RWPE1 (cell line): ENCODE measurements around the gene MAP1B.
"Not testable (repeated sequence)": the region's sequence is repeated elsewhere in the genome, so short reads cannot be mapped to it uniquely, and the experiment has no call there.

ENCODE experiments used
- CTCF ChIA-PET: fragments of 350-600 bp; sonication (Branson Sonifier 250); formaldehyde crosslinking; extraction: SDS; loops from one replicate; lab custom pipeline; 2021; lab: Yijun Ruan, JAX
- POLR2A ChIA-PET: fragments of 400-600 bp; formaldehyde crosslinking; extraction: SDS; loops from one replicate; lab custom pipeline; 2020; ENCODE audit warnings: antibody characterized with exemption; ENCODE audit not compliant: low non-redundant PET; lab: Yijun Ruan, JAX
- DNase-seq: peaks from one replicate; pipeline ENCODE4 v3.0.0; 2012; ENCODE audit warnings: low spot score
- H3K27ac ChIP-seq: fragments of 450-650 bp; 2 replicates; pipeline ENCODE4 v1.5.1; 2017
- TF ChIP-seq, protein P1 (sequence below): fragments of 450-650 bp; conservative IDR thresholded peaks from 2 replicates; pipeline ENCODE4 v1.5.1; 2017; ENCODE audit warnings: low read depth, mild to moderate bottlenecking

Gene MAP1B

DNA sequence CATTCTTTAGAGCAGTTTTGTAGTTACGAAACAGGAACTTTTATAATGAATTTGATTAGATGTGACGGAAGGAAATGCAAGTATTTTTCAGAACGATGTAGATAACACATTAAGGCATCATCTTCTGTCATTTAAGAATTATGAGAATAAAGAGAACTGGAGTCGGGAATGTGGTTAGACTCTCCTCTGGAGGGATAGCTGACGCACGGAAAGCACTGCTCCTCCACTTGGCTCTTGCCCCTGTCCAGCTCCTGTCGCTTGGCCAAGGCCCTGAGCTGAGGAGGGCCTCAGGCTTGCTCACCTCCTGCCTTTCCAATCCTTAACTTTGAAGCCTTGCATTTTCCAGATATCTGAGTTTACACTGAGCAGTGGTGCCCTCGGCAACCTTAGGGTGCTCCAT is 60.5 kb downstream of the MAP1B start:
- CTCF ChIA-PET, result interaction anchor here (0.7 kb wide), 1 partner anchor 30 kb away, joined by 5 read pairs; no protein-coding TSS in a partner anchor

DNA sequence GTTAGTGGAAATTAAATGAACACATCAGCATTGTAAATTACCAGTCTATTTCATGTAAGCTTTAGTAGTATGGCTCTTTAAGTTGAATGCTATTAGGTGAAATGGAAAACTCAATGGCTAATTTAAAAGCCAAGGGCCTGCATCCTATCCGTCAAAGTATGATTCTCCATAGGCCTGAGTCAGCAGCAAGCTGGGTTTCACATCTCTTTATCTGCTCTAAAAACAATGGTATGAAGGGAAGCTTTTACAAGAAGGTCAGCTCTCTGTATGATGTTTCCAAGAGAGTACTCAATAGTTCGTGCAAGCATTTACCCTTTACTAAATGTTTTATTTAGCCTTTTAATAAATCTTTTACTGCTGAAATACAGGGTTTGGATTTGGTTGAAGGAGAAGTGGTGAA is 62.8 kb downstream of the MAP1B start:
- ChIA-PET CTCF (interaction anchor here (0.7 kb wide), 1 partner anchor 31 kb away, joined by 3 read pairs; no protein-coding TSS in a partner anchor), POLR2A (no interaction called here)
- TF ChIP-seq, protein P1, sequence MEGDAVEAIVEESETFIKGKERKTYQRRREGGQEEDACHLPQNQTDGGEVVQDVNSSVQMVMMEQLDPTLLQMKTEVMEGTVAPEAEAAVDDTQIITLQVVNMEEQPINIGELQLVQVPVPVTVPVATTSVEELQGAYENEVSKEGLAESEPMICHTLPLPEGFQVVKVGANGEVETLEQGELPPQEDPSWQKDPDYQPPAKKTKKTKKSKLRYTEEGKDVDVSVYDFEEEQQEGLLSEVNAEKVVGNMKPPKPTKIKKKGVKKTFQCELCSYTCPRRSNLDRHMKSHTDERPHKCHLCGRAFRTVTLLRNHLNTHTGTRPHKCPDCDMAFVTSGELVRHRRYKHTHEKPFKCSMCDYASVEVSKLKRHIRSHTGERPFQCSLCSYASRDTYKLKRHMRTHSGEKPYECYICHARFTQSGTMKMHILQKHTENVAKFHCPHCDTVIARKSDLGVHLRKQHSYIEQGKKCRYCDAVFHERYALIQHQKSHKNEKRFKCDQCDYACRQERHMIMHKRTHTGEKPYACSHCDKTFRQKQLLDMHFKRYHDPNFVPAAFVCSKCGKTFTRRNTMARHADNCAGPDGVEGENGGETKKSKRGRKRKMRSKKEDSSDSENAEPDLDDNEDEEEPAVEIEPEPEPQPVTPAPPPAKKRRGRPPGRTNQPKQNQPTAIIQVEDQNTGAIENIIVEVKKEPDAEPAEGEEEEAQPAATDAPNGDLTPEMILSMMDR, result no peak
- no peak for DNase-seq
- no peak overlapping the region for H3K27ac ChIP-seq

More for the DNA sequence above, 60.5 kb downstream of the MAP1B start:
- TF ChIP-seq, protein P1, result no peak
- H3K27ac ChIP-seq, result no peak overlapping the region; the same call in 1 of the 2 replicates
- POLR2A ChIA-PET, result interaction anchor here (0.6 kb wide), 1 partner anchor 13 kb away, joined by 3 read pairs; no protein-coding TSS in a partner anchor
- no peak for DNase-seq

DNA sequence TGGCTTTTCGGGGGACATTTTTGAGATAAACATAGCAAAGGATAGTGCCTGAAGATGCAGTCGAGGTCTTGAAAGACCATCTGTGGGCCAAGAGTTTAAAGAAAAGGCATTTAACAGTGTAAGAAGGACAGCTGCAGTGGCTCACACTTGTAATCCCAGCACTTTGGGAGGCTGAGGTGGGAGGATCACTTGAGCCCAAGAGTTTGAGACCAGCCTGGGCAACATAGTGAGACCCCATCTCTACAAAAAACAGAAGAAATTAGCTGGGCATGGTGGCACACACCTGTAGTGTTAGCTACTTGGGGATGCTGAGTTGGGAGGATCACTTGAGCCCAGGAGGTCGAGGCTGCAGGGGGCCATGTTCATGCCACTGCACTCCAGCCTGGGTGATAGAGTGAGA is 63.9 kb downstream of the MAP1B start:
- DNase-seq, H3K27ac ChIP-seq, POLR2A ChIA-PET: not testable (repeated sequence)
- CTCF ChIA-PET, result interaction anchor here (0.7 kb wide), 1 partner anchor 341 kb away, joined by 3 read pairs; no protein-coding TSS in a partner anchor

DNA sequence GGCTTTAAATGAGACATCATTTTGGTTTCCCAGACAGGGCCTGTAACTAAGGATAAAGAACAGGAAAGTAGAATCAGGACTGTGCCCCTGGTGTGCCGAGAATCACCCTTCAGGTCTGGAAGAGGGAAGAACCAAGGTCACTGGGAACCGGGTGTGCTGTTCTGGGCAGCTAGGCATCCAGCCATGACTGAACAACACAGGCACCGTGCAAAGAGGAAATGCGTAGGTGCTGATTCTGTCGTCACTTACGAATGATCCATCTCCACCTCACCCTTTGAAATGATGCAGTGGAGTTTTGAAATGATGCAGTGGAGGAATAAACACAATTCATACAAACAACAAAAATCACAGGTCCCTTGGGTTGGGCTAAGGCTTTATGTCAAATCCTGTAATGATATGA is 64.4 kb downstream of the MAP1B start:
- CTCF ChIA-PET, result interaction anchor here (0.7 kb wide), 1 partner anchor 1645 kb away, joined by 5 read pairs; no protein-coding TSS in a partner anchor
- TF ChIP-seq, protein P1, result no peak
- POLR2A ChIA-PET, result no interaction called here
- no peak overlapping the region for H3K27ac ChIP-seq
- no peak for DNase-seq

DNA sequence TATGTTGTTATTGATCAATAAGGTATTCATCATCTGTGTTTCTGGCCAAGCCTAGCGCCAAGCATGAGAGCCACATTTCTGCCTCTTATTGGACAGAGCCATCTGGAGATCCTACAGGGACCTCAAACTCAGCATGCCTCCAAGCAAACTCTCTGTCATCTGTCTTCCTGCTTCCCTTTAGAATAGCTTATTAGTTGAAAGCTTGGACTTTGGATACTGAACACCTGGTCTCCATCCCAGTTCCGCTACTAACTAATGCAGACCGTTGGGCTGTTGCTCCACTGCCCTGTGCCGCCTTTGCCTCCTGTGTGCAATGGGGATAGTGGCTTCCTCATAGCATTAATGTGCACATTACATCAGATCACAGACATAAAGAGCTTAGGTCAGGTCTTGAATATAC is 65.5 kb downstream of the MAP1B start:
- ChIA-PET POLR2A (interaction anchor here (0.9 kb wide), 1 partner anchor 9 kb away, joined by 3 read pairs; no protein-coding TSS in a partner anchor), CTCF (no interaction called here)
- no peak for DNase-seq
- no peak overlapping the region for H3K27ac ChIP-seq
- TF ChIP-seq, protein P1, result no peak

- ChIA-PET CTCF (interaction anchor here (1.3 kb wide), 1 partner anchor 11 kb away, joined by 7 read pairs; no protein-coding TSS in a partner anchor), POLR2A (no interaction called here)
- H3K27ac ChIP-seq, result peak overlapping the region; percentile 90
- DNase-seq, result no peak
- TF ChIP-seq, protein P1, result no peak
Measured at GRCh38 chr5:72177538-72177937, 70.3 kb downstream of the MAP1B start.
